Hematopoietic multipotent progenitor cell treated with erythropoietin and hydrocortisone succinate and interleukin-3 and kit ligand, for 4 days (in vitro differentiated cells): ENCODE measurements around the gene CLCNKB.

ENCODE experiments used
- DNase-seq: peaks from one replicate; pipeline ENCODE4 v3.0.0-alpha.2; 2015

The CLCNKB gene

GRCh38 chr1:16077406-16078245, 34.0 kb downstream of the CLCNKB start:
- DNase-seq = no peak

- peak; percentile 84 for DNase-seq
Measured at GRCh38 chr1:16078925-16079656, 35.5 kb downstream of the CLCNKB start.

GRCh38 chr1:16080422-16081150, 37.0 kb downstream of the CLCNKB start:
- DNase-seq = no peak

GRCh38 chr1:16081636-16082035, 38.1 kb downstream of the CLCNKB start:
- no peak for DNase-seq

- peak; percentile 82 for DNase-seq
Measured at GRCh38 chr1:16082283-16083038, 38.9 kb downstream of the CLCNKB start.

- no peak for DNase-seq
Measured at GRCh38 chr1:16083486-16083885, 39.9 kb downstream of the CLCNKB start.

GRCh38 chr1:16085522-16085921, 41.9 kb downstream of the CLCNKB start:
- DNase-seq = no peak

GRCh38 chr1:16087733-16088132, 44.2 kb downstream of the CLCNKB start:
- DNase-seq = no peak

- DNase-seq = no peak
Measured at GRCh38 chr1:16088351-16088911, 44.8 kb downstream of the CLCNKB start.

GRCh38 chr1:16088996-16089395, 45.4 kb downstream of the CLCNKB start:
- no peak for DNase-seq

GRCh38 chr1:16090076-16090826, 46.7 kb downstream of the CLCNKB start:
- no peak for DNase-seq

- DNase-seq = no peak
Measured at GRCh38 chr1:16091296-16091695, 47.7 kb downstream of the CLCNKB start.

GRCh38 chr1:16092097-16092922, 48.7 kb downstream of the CLCNKB start:
- DNase-seq = no peak

GRCh38 chr1:16092923-16093511, 49.4 kb downstream of the CLCNKB start:
- DNase-seq = no peak

- no peak for DNase-seq
Measured at GRCh38 chr1:16093611-16094010, 50.0 kb downstream of the CLCNKB start.

GRCh38 chr1:16094453-16095158, 51.0 kb downstream of the CLCNKB start:
- DNase-seq = no peak

GRCh38 chr1:16095447-16095846, 51.9 kb downstream of the CLCNKB start:
- DNase-seq = no peak

- DNase-seq = no peak
Measured at GRCh38 chr1:16099412-16099811, 55.8 kb downstream of the CLCNKB start.

- no peak for DNase-seq
Measured at GRCh38 chr1:16101623-16102022, 58.0 kb downstream of the CLCNKB start.
